Sigmoid colon (tissue), 4 donors: Measurements from ENCODE around the gene CYTH1.

Experiments used
- POLR2AphosphoS5 ChIP-seq, 4 donors: sonication (generic); formaldehyde crosslinking; IDR thresholded peaks; one replicate each; pipeline ENCODE4 v1.6.1; 2017; ENCODE audit warnings: antibody characterized with exemption in 4 of 4
- TF ChIP-seq, protein P1 (sequence below), 4 experiments: fragments of 450-650 bp in 3 of 4; fragments of 200-600 bp in 1 of 4; IDR thresholded peaks; one replicate each; pipeline ENCODE4 v1.5.1; 2016 to 2019; ENCODE audit warnings: antibody characterized with exemption in 4 of 4, mild to moderate bottlenecking in 3 of 4, moderate library complexity in 2 of 4

DNA sequence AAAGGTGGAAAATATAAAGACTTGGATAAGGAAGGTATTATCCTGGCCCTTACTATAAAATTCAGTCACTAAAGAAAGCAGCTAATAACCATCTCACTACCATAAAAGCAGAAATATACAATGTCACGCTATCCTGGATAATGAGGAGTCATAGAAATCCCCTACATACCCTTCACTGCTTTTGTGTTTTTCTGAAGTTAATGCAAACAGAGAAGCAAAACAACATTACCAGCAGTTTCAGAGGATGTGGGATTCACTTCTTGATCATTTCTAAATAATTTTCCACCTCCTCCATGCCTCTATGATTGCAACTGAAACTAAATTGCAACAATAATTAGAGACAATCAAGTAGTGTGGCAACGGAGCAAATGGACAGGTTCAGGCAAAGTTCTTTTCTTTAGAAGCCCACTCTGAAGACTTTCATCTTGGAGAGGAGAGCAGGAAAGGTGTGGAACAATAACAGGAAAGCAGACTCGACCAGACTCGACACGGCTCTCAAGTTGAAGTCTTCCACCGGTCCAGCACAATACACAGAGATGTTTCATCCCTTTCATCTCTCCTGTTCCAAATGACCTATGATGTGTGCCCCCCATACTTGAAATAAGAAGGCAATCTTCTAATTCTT is 10.2 kb downstream of the CYTH1 start:
- TF ChIP-seq POLR2AphosphoS5 (IDR thresholded peaks at IDR 0.05), result no peak
- TF ChIP-seq, protein P1, sequence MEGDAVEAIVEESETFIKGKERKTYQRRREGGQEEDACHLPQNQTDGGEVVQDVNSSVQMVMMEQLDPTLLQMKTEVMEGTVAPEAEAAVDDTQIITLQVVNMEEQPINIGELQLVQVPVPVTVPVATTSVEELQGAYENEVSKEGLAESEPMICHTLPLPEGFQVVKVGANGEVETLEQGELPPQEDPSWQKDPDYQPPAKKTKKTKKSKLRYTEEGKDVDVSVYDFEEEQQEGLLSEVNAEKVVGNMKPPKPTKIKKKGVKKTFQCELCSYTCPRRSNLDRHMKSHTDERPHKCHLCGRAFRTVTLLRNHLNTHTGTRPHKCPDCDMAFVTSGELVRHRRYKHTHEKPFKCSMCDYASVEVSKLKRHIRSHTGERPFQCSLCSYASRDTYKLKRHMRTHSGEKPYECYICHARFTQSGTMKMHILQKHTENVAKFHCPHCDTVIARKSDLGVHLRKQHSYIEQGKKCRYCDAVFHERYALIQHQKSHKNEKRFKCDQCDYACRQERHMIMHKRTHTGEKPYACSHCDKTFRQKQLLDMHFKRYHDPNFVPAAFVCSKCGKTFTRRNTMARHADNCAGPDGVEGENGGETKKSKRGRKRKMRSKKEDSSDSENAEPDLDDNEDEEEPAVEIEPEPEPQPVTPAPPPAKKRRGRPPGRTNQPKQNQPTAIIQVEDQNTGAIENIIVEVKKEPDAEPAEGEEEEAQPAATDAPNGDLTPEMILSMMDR (IDR thresholded peaks at IDR 0.05), result no peak
